OCI-LY1 (cell line): Measurements from ENCODE around the gene SIRT3.

Experiments used
- H2AFZ ChIP-seq: fragments of 200-600 bp; sonication (generic), shearing (Covaris generic); 2 replicates; pipeline ENCODE4 v1.6.0; 2014; ENCODE audit warnings: antibody characterized with exemption, mild to moderate bottlenecking, low read length
- H3F3A ChIP-seq: fragments of 200-600 bp; sonication (generic), shearing (Covaris generic); 2 replicates; pipeline ENCODE4 v1.6.0; 2014; ENCODE audit warnings: mild to moderate bottlenecking, antibody characterized with exemption, low read length, moderate library complexity; ENCODE audit not compliant: insufficient read depth
- H3K27ac ChIP-seq: fragments of 200-600 bp; sonication (generic); 2 replicates; pipeline ENCODE4 v1.5.1; 2014; ENCODE audit warnings: low read length, mixed run types, mild to moderate bottlenecking, low read depth; ENCODE audit not compliant: poor library complexity, severe bottlenecking
- H3K27me3 ChIP-seq: fragments of 200-600 bp; sonication (generic); 2 replicates; pipeline ENCODE4 v1.6.0; 2014; ENCODE audit warnings: antibody characterized with exemption, mild to moderate bottlenecking, low read length, moderate library complexity; ENCODE audit not compliant: insufficient read depth
- H3K36me3 ChIP-seq: fragments of 200-600 bp; sonication (generic); 2 replicates; pipeline ENCODE4 v1.6.1; 2014; ENCODE audit warnings: mild to moderate bottlenecking, antibody characterized with exemption, low read length, moderate library complexity, mixed read lengths; ENCODE audit not compliant: insufficient read depth
- H3K4me1 ChIP-seq: fragments of 200-600 bp; sonication (generic); 2 replicates; pipeline ENCODE4 v1.5.1; 2014; ENCODE audit warnings: mild to moderate bottlenecking, low read length, moderate library complexity; ENCODE audit not compliant: insufficient read depth, severe bottlenecking
- H3K4me2 ChIP-seq: fragments of 200-600 bp; sonication (generic), shearing (Covaris generic); 2 replicates; pipeline ENCODE4 v1.6.1; 2014; ENCODE audit warnings: low read length
- H3K4me3 ChIP-seq: fragments of 200-600 bp; sonication (generic); 2 replicates; pipeline ENCODE4 v1.5.1; 2014; ENCODE audit warnings: low read length, low read depth, mild to moderate bottlenecking, mixed read lengths; ENCODE audit not compliant: poor library complexity, severe bottlenecking
- H3K79me2 ChIP-seq: fragments of 200-600 bp; shearing (Covaris generic); 2 replicates; pipeline ENCODE4 v1.6.1; 2016; ENCODE audit warnings: mixed run types, low read length, mixed read lengths; ENCODE audit not compliant: insufficient read depth
- H3K9ac ChIP-seq: fragments of 200-600 bp; sonication (generic), shearing (Covaris generic); 2 replicates; pipeline ENCODE4 v1.6.1; 2014; ENCODE audit warnings: mild to moderate bottlenecking, low read length, mixed read lengths
- H3K9me2 ChIP-seq: fragments of 200-600 bp; sonication (generic), shearing (Covaris generic); 2 replicates; pipeline ENCODE4 v1.6.1; 2014; ENCODE audit warnings: low read depth, mild to moderate bottlenecking, low read length, mixed read lengths
- H3K9me3 ChIP-seq: fragments of 200-600 bp; shearing (Covaris generic); 2 replicates; pipeline ENCODE4 v1.6.1; 2014; ENCODE audit warnings: low read length, mixed read lengths
- H4K20me1 ChIP-seq: fragments of 200-600 bp; sonication (generic), shearing (Covaris generic); 2 replicates; pipeline ENCODE4 v1.6.0; 2016; ENCODE audit warnings: mild to moderate bottlenecking, low read length; ENCODE audit not compliant: insufficient read depth
- CTCF ChIP-seq: fragments of 200-600 bp; sonication (generic), shearing (Covaris generic); IDR thresholded peaks from 2 replicates; pipeline ENCODE4 v1.5.1; 2017; ENCODE audit warnings: mild to moderate bottlenecking, antibody characterized with exemption, low read length, moderate library complexity, mixed read lengths
- EZH2 ChIP-seq: fragments of 200-600 bp; sonication (generic), shearing (Covaris generic); IDR thresholded peaks from 2 replicates; pipeline ENCODE4 v1.8.0; 2017; ENCODE audit warnings: borderline replicate concordance, mixed run types, mild to moderate bottlenecking, antibody characterized with exemption, low read length, moderate library complexity, mixed read lengths

Gene SIRT3

GRCh38 chr11:212150-213100 is 23.7 kb downstream of the SIRT3 start:
- no peak for TF ChIP-seq EZH2
- no peak for TF ChIP-seq CTCF
- no peak overlapping the region for H3K4me3 ChIP-seq
- H3K9ac ChIP-seq = no peak overlapping the region
- H3K4me2 ChIP-seq = no peak overlapping the region
- H3K27ac ChIP-seq = no peak overlapping the region
- H3K9me2 ChIP-seq = no peaks in the 10 kb centered on the region
- no peaks in the 10 kb centered on the region for H3K79me2 ChIP-seq
- H3K36me3 ChIP-seq = peaks cover 68% of the 10 kb centered on the region
- no peaks in the 10 kb centered on the region for H3K9me3 ChIP-seq
- no peaks in the 10 kb centered on the region for H3K27me3 ChIP-seq
- H4K20me1 ChIP-seq = no peaks in the 10 kb centered on the region
- H3F3A ChIP-seq = no peaks in the 10 kb centered on the region
- no peak overlapping the region for H2AFZ ChIP-seq
- peaks cover 16% of the 10 kb centered on the region for H3K4me1 ChIP-seq

- no peak overlapping the region for H2AFZ ChIP-seq
- H3K79me2 ChIP-seq = no peaks in the 10 kb centered on the region
- H3K9me3 ChIP-seq = no peaks in the 10 kb centered on the region
- H3K4me1 ChIP-seq = peaks cover 16% of the 10 kb centered on the region
- H4K20me1 ChIP-seq = no peaks in the 10 kb centered on the region
- TF ChIP-seq EZH2 (no peak), CTCF (no peak)
- no peak overlapping the region for H3K4me3 ChIP-seq
- H3K36me3 ChIP-seq = peaks cover 68% of the 10 kb centered on the region
- H3K9me2 ChIP-seq = no peaks in the 10 kb centered on the region
- no peaks in the 10 kb centered on the region for H3K27me3 ChIP-seq
- H3K4me2 ChIP-seq = no peak overlapping the region
- H3K9ac ChIP-seq = no peak overlapping the region
- no peak overlapping the region for H3K27ac ChIP-seq
- no peaks in the 10 kb centered on the region for H3F3A ChIP-seq
Measured at GRCh38 chr11:211741-212140, 24.4 kb downstream of the SIRT3 start.

GRCh38 chr11:211295-211694 is 24.8 kb downstream of the SIRT3 start:
- Histone ChIP-seq H3K27ac (no peak overlapping the region), H3K36me3 (peaks cover 67% of the 10 kb centered on the region), H3K79me2 (no peaks in the 10 kb centered on the region)

More at GRCh38 chr11:211295-211694, 24.8 kb downstream of the SIRT3 start:
- no peak overlapping the region for H3K4me2 ChIP-seq
- no peak overlapping the region for H3K9ac ChIP-seq
- H3K9me2 ChIP-seq = no peaks in the 10 kb centered on the region
- H3F3A ChIP-seq = no peaks in the 10 kb centered on the region
- H3K4me3 ChIP-seq = no peak overlapping the region
- TF ChIP-seq EZH2 = no peak
- peaks cover 21% of the 10 kb centered on the region for H3K4me1 ChIP-seq
- H2AFZ ChIP-seq = no peak overlapping the region
- H3K9me3 ChIP-seq = no peaks in the 10 kb centered on the region
- no peaks in the 10 kb centered on the region for H4K20me1 ChIP-seq
- H3K27me3 ChIP-seq = no peaks in the 10 kb centered on the region
